M059J (cell line): Measurements from ENCODE around the gene MTR. TPM values are rescaled to one million over a fixed set of nuclear protein-coding genes. Genes with fewer than 3 reads are reported as not detected.

Experiments
- DNase-seq: peaks from one replicate; pipeline ENCODE4 v3.0.0-alpha.2; 2012; ENCODE audit warnings: low read depth
- total RNA-seq: library from RNA; depleted of rRNA; stranded (reverse); fragments of >200 nt; shearing (Covaris generic); gene quantifications from 2 replicates; pipeline ENCODE4 v1.2.3, GENCODE V29; 2014

MTR gene
- total RNA-seq, 1 experiment from 2014 or later = 15.0 TPM

DNA sequence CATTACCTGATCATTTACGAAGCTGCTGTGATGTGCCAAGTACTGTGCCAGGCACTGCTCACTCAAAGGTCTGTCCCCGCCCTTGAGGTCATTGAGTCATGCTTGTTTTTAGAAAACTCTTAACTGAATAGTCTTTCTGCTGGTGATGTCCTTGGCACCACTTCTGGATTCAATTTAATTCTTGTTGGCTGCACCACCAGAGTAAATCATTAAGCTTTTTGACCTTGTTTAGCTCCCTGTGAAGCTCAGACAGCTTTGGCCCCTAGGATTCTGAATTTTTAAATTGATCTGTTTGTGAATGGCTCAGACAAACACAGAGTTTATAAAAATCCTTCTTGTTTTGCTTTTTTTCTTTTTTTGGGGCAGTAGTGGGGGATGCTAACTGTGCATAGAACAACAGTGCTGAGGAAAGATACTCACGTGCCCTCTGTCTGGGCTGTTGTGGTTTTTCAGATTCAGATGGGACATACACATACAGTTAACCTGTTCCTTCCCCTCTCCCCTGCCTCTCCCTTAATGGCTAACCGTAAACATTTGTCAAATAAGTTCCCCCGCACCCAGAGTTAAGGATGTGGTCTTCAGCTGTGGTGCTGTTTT lies 67.6 kb downstream of the MTR start:
- peak; percentile 15 for DNase-seq

DNA sequence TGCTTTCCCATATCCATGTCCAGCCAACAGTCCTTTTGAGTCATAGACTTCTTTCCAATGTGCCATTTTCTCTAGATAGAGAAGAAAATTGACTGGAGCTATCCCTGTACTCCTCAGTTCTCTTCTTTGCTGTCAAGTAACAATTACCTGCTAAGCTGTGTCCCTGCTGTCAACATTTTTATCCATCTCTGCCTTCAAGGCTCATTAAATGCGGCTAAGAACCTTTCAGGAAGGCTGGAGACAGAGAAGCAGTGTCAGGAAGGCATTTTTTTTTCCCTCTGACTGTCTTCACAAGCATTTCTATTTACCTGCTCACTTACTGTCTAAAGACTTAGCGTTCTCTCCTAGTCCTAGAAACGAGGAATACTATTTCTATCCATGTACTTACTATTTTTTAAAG lies 69.1 kb downstream of the MTR start:
- no peak for DNase-seq

DNA sequence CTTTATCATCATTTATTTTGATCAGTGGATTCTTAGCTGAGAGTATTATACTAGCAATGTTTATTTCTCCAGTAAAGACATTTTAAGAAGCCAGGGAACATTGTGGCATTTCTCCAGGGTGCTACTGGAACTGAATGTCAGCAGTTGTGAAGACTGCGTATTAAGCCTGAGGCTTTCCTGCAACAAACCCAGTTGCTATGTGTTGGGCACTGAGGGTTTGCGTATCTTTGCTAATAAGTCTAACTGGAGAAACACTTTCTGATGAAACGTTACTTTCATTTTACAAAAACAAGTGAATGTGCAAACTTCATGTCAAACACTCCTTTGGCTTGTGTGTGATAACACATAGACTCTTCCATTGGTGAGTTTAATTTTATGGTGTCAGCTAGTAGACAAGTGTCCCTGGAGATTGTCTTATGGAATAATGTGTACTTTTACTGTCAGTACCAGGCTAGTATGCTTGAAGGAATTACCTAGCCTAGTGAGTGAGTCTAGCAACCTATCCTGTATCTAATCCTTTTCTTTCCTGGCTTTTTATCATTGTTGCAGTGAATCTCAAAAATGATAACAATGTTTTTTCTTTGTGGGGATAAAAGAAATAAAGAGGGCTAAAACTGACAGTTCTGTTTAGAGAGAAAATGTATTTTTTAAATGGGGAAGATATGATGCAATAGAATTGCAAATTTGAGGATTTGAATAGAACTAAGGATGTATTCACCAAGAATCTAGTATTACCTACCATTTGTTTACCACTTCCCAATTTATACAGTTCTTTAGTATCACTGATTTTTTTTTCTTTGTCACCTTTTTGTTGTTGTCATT lies 70.1 kb downstream of the MTR start:
- DNase-seq = no peak

DNA sequence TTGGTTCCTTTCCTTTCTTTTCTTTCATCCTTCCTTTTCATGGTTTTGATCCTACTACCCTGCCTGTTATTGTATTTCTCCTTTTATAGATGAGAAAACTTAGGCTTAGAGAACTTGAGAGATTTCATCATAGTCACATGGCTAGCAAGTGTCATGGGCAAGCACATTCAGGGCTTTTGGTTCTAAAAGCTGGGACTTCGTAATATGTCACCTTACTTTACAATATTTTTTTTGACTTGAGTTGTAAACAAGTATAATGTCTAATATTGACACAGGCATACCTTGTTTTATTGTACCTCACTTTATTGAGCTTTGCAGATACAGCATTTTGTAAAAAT lies 70.7 kb downstream of the MTR start:
- DNase-seq = no peak

DNA sequence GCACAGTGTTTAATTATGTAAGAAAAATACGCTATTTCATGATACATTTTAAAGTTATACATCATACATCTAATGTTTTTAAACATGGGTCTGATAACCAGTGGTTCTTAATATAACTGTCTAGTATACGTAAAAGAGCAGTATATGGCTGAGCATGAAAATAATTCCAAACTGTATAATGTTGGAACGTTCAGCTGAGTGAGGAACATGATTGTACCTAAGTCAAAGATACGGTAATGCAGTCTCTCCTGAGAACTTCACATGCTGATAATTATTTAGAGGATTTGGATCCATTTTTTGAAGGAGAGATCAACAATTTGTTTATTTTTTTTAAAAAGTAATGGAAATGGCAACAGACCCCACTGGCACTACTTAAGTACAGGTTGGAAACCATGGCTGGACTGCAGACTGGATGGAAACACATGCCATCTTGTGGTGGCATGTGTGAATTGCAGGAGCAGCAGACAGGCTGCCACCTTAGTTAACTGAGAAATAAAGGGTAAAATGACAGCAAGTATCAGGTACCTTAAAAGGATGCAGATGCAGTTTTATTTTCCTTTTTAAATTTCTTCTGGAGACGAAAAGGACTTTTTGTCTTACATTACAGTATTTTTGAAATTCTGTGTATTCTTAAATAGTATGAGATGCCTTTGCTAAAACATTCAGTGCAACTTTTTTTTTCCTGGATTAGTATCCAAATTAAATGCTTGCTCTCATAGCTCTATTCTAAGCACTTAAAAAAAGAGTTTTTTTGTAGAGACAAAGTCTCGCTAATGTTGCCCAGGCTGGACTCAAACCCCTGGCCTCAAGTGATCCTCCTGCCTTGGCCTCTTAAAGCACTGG lies 73.8 kb downstream of the MTR start:
- DNase-seq = peak; percentile 54

DNA sequence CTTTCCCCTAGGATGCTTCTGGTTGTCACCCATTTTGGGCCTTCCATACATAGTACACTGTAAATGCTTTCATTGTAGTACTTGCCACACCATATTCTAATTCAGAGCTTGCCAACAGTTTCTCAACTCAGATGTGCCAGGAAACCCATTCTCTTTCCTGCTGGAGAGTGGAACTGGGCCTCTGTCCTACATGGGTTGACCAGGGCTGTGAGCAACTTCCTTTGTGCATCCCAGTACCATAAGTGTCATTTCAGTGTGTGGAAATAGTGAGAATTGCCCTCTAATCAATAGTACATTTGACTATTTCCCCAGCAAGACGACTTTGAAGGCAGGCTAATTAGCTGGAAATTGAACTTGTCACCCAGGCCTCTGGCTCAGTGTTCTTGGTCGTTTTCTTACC lies 74.8 kb downstream of the MTR start:
- no peak for DNase-seq

DNA sequence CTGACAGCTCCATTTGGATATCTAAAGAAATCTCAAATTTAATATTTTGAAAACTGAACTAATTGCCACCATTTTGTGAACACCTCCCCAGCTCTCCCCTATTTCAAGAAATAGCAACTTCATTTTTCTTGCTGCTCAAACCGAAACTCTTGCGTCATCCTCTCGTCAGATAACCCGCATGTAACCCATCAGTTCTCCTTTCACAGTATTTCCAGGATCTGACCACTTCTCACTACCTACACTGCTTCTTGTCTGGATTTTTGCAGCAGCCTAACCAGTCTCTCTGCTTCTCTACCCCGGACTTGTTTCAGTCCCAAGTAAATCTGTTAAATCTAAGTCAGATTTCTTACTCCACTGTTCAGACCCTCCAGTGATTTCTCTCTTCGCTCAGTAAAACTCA lies 75.6 kb downstream of the MTR start:
- DNase-seq = no peak

DNA sequence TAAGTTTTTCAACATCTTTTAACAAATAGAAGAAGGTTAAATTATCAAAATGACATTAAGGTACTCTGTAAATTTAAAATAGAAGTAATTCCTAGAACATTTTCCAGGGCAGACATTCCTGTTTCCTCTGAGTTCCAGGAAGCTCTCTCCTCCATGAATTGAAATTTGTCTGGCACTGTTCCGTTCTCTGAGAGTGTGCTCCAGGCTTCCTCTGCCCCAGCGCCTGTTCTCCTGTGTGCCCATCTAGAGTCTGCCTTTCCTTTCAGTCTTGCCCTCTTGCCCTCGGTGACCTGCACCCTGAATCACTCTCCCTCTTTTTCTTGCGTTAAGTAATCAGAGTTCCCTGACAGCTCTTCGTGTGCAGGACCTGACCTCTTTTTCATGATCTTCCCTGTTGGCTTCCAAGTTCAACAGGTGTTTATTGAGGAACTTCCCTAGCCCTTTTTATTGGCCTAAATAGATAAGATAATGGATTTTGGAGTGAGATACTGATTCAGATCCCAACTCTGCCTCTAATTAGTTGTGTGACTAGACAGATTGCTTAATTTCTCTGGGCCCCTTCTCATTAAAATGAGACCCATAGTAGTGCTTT lies 77.1 kb downstream of the MTR start:
- no peak for DNase-seq

DNA sequence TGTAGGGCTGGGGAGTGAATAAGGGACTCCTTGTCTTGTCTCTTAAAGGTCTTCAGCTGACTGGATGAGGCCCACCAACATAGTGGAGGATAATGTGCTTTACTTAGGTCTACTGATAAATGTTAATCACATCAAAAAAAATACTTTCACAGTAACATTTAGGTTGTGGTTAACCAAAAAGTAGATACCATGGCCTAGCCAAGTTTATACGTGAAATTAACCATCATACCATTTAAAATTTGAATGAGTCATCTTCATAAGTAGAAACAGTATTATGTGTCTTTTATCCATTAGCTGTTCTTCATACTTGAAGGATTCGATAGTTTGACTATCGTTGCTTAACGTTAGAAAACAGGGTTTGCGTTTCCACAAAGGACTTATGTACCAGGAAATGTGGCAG lies 80.9 kb downstream of the MTR start:
- peak; percentile 1 for DNase-seq

DNA sequence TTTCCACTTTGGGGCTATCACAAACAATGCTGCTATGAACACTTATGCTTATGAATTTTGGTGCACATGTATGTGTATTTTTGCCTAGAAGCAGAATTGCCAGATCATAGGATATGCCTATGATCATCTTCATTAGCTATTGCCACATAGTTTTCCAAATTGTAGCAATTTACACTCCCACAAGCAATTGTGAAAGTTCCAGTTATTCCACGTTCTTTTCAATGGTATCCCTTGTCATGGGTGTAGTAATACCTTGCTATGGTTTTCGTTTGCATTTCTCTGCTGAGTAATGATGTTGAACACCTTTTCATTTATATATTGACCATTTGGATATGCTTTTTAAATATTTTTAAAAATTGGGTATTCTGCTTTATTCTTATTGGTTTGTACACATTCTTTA lies 82.6 kb downstream of the MTR start:
- no peak for DNase-seq

DNA sequence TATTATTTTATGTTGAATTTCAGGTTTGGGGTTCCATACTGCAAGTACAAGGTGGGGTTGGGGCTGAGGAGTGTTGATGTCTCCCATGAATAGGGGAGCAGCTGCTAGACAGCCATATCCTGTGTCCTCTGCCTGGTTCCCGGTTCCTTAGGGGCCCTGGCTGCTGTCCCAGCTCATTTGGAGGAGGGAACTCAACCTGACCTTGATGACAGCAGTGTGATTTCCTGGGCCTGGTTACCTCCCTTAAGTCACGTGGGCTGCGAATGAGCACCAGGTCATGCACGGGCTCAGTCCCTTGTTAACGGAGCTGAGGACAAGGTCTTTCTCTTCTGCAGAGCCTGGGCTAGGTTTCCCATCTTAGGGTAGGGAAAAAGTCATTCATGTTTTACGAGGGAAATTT lies 85.1 kb downstream of the MTR start:
- DNase-seq = no peak

DNA sequence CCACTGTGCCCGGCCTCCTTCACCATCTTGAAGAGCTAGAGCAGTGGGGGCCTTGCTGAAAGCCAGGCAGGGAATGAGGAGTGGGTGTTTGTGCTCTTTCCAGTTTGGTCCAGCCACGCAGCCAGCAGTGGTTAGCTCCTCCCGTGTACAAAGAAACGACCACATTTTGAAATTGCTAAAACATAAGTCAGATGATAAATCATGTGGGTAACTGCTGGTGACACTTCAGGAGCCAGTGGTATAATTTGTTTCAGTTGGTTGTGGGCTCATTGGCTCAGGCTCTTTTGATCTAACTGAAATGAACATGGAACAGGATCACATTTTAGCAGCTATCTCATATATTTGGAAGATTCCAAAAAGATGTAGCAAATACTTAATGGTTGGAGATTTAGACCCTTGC lies 87.6 kb downstream of the MTR start:
- no peak for DNase-seq

DNA sequence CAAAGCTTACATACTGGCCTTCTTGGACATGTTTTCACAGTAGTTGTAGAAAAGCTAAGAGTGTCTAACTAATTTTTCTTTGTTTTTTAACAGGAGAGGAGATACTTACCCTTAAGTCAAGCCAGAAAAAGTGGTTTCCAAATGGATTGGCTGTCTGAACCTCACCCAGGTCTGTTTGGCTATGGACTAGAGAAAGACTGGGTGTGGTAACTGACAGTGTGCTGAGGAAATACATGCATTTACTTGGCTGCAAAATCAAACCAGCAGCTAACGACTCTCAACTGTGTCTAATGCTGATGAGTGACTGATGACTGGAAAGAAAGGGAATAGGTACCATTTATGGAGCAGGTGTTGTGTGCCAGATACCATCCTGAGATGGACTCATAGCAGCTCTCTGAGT lies 91.1 kb downstream of the MTR start:
- no peak for DNase-seq

DNA sequence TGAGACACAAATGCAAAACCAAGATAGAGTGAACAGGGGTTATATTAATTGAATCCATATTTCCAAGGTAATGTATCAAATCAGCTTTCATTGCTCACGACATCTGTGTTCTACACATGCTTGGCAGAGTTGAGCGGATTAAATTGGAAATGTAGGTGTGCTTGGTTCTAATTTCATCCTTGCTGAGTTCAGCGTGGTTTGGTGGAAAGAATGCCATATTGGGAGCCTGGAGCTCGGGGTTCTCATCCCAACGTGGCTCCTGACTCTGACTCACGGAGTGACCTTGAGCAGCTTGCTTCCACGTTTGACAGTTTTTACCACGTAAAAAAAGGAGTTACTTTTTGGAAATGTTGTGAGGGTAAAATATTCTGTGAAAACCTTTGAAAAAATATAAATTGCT lies 92.0 kb downstream of the MTR start:
- no peak for DNase-seq

DNA sequence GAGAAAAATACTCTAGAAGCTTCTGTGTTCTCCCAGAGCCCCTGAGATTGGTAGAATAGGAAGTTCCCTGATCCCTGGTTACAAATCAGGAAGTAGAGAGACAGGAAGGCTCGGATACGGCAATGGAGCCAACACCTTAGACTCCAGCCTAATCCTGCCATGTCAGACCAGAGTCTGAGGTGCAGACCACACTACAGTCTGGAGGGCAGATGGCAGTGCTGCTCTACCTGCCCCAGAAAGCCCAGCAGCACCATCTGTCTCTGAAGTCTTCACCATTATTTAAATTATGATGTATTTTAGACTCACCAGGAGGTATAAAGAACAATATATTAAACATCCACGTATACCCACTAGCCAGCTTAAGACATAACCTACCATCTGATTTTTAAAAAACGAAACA lies 93.0 kb downstream of the MTR start:
- DNase-seq = no peak

DNA sequence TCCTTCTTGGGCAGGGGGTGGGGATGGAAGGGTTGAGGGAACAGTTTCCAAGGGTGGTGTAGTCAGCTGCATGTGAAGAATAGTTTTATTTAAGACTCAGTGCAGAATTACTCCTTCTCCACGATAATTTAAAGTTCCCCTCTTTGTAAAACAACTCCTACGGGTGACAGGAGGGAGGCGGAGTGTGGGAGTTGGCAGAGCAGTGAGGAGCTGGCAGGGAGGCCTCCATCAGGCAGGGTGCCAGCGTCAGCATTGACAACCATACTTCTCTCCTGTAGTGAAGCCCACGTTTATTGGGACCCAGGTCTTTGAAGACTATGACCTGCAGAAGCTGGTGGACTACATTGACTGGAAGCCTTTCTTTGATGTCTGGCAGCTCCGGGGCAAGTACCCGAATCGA lies 93.8 kb downstream of the MTR start:
- DNase-seq = no peak

DNA sequence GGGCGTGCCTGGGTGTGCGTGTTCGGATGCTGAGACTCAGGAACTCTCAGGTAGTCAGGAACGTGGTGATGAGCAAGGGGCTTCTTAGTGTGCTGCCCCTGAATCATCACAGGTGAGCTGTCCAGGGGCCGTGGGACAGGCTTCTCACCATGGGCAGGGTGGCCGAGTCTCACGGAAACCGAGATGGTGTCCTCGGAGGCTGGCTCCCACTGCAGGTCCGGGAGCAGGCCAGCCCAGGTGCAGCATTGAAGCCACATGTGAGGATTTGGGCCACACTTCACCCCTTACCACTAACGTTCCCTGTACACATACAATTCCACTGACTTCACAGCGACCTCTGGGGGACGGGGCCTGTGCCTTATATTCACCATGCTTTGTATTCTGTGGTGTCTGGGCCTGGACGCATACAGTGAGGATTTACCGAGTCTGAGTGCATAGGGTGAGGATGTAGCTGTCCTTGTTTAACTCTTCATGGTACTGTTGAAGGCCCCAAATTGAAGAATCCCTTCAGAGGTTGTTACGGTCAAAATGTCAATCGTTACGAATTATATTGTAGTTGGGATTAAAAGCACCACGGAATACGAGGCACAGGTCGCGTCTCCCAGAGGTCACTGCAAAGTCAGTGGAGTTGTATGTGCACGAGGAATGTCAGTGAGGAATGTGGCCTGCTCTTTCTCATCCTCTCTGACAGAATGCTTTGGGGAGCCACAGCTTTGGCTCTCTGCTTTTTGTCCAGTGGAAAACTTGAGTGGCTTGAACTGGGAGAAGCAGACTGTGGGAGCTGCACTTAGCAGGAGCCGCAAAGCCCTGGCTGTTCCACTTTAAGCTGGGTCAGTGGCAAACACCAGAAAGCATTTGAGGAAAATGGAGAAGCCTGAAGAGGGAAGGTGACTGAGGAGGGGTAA lies 95.3 kb downstream of the MTR start:
- no peak for DNase-seq

DNA sequence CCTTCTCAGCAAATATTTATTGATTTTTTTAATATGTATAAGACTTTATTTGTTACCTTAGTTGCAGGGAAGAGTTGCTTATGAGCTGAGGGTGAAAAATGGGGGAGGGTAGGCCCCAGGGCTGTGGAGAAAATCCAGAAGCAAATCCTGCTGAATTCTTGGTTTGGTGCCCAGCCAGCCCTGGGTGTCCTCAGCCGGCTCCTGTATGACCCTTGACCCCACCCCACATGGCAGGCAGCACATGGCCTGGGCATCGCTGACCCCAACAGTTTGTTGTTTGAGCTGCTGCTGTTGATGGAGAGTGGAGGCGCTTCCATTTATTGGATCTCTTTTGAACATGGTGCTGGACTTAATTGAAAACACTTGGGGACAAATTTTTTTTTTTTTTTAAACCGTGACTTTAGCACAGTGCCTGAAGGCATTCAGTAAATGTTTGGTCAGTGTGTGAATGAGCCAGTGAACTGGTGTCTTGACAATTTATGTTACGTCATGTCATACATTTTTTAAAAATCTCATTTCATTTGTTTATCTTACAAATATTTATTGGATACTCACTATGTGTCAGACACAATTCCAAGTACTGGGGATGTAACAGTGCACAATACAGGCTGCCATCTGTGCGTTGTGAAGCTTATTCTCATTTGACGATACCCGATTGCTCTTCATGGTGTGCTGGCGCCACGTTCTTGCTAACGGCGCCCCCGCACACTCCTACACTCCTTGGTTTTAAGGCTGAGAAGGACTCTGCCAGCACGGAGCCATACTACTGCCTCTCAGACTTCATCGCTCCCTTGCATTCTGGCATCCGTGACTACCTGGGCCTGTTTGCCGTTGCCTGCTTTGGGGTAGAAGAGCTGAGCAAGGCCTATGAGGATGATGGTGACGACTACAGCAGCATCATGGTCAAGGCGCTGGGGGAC lies 98.8 kb downstream of the MTR start:
- DNase-seq = peak; percentile 48

DNA sequence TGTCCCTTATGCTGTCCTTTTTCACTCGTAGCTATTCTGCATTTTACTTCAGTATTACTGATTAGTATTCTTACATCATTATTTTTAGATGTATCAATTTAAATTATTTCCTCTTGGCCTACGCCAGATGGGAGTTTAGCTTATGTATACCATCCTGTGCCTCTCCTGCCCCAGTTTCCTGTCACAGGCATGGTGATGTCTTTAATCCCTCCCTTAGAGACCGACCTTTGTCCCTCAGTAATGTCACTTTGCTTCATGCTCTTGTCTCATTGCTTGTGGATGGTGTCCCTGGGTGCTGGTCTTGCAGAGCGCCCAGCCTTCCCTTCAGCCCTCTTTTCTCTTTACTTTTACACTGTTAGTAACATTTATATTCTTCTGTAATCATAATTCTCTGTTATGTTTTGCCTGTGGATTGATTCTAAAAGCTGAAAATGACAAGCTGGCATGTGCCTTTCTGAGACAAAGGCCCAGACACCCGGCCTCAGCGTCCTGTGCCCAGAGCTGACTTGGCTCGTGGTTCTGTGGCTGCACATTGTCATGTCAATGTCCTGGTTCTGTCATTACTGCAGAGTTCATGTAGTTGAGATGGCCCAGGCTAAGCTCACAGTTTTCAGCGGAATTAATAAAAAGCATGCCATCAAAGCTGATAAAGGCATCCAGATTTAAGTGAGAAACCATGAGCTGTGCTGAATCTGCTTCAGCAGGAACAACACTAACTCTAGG lies 100.7 kb downstream of the MTR start:
- no peak for DNase-seq

DNA sequence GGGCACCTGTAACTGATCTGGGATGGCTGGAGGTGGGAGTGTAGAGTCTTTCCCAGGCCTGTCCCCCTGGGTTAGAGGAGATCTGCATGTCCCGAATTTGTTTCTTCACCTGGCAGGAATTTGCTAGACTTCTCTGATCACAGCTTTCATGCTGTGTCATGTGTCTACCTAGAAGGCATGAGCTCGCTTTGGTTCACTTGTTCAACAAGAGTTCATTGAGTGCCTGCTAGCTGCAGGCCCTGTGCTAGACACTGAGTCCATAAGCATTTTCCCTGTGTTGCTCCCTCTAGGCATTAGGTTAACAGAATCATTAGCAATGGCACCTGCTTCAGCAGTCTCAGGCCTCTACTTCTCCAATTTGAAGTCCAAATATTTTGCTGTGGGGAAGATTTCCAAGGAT lies 101.6 kb downstream of the MTR start:
- no peak for DNase-seq
